Measurements from ENCODE around the gene TNFRSF21.
"Not testable (repeated sequence)": the region's sequence is repeated elsewhere in the genome, so short reads cannot be mapped to it uniquely, and the experiment has no call there.

Gene TNFRSF21

GRCh38 chr6:47309291-47310130, at the start of gene TNFRSF21:
TSS of gene TNFRSF21 (minus strand) at chr6:47309905. CDS start at chr6:47309511, 394 bp downstream.
- DNase-seq = peak; percentile 75 to 80

DNA sequence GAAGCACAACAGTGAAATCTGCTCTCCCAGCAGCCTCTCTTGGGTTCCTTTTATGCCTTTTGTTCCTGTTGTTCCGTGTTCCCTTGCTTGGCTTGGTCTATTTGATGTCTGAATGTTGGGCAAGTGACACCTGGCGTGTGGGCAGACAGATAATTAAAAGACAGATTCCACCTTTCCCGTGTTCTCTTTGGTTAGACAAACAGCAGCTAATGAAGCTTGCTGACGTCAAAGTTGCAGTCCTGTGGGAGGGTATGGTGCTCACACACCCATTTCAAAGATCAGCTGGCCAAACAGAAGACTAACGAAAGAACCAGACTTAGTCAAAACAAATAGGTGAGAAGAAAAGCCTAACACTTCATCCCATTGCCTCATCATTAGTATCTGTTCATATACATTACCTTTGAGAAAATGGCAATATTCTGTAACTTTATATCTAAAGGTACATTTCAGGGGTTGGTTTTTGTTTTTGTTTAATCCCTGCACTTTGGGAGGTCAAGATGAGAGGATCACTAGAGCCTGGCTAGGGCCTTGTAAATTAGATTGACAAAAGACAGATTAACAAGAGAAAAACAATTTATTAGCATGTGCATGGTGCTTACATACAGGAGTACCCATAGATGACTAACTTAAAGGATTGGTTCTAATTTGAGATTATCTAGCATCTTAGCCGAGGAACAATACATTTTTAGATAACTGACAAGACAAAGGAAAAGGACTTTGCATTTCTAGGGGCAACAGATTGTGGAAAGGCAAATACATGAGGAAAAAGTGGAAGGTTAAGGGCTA, 48.9 kb upstream of the TNFRSF21 start:
- no peak for DNase-seq

GRCh38 chr6:47357827-47358226, 48.1 kb upstream of the TNFRSF21 start:
- DNase-seq = no peak

GRCh38 chr6:47355496-47355895, 45.8 kb upstream of the TNFRSF21 start:
- no peak for DNase-seq

GRCh38 chr6:47353871-47354270, 44.2 kb upstream of the TNFRSF21 start:
- no peak for DNase-seq

- no peak for DNase-seq
Observed at GRCh38 chr6:47352966-47353365, 43.3 kb upstream of the TNFRSF21 start.

GRCh38 chr6:47352194-47352920, 42.7 kb upstream of the TNFRSF21 start:
- no peak for DNase-seq

- DNase-seq = no peak
Observed at GRCh38 chr6:47351621-47352020, 41.9 kb upstream of the TNFRSF21 start.

DNA sequence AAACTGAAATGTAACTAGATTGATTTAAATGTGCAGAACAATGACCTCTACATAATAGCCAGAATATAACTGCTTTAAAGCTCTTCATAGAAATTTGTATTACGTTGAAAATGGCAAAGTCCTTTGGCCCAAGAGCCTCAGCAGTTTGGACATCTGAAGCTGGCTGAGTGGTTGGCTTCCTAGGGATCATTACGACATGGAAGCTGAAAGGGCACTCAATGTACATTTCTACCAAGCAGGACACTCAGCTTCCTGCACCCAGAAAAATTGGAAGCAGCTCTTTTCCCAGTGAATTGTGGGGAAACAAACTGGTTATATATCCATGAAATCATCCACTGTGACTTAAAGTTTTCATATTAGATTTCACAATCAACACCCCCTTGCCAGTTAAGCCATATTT, 40.2 kb upstream of the TNFRSF21 start:
- no peak for DNase-seq

GRCh38 chr6:47348316-47348863, 38.7 kb upstream of the TNFRSF21 start:
- DNase-seq = no peak

DNA sequence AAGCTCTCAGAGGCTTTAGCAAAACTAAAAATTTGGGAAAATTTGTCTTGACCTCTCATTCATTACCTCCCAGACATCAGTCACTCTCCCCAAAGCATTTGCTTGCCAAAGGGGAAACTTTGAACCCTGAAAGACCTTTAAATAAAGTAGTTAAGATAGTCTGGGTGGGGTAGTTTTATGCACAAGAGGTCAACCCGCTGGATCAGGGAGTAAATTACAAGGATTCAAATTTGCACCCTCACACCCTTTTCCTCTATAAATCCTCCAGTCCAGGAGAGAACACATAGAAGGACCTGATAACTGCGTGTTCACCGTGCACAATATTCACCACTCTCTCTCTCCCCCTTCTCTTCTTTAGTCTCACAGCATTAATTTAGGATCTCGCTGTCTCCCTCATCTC, 36.1 kb upstream of the TNFRSF21 start:
- DNase-seq = no peak

DNA sequence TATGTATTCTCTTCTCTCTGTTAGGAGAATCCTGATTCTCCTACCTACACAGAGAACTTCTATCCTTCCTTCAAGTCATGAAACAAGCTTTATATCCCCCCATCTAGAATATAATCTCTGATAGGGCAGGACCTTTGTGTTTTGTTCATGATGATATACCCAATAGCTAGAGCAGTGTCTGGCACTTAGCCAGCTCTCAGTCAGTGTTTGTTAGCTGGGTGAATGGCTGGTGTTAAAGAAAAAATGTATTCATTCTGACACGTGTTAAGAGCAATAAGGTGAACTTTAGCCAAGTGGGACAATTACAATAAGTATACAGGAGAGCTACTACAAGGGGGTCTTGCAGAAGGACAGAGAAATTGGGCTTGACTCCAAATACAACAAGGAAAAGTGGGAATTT, 34.3 kb upstream of the TNFRSF21 start:
- no peak for DNase-seq

- DNase-seq = no peak
Observed at GRCh38 chr6:47343600-47343999, 33.9 kb upstream of the TNFRSF21 start.

- no peak for DNase-seq
Observed at GRCh38 chr6:47342824-47343223, 33.1 kb upstream of the TNFRSF21 start.

GRCh38 chr6:47337519-47337918, 27.8 kb upstream of the TNFRSF21 start:
- DNase-seq = no peak

DNA sequence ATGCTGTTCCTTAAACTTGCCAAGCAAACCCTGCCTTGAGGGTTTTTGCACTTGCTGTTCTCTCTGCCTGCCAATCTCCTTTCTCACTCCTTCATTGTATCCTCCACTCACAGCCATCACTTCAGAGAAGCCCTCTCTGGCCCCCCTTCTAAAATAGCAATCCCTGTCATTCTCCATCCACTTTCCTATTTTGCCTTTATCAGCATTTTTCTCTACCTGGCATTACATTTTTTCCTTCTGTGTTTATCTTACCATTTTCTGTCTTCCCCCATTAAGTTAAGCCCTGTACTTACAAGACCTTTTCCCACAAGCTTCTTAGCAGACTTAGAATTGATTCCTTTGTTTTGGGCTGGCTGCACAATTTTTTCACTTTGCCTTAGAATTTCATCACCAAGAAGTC, 26.6 kb upstream of the TNFRSF21 start:
- DNase-seq = no peak

DNA sequence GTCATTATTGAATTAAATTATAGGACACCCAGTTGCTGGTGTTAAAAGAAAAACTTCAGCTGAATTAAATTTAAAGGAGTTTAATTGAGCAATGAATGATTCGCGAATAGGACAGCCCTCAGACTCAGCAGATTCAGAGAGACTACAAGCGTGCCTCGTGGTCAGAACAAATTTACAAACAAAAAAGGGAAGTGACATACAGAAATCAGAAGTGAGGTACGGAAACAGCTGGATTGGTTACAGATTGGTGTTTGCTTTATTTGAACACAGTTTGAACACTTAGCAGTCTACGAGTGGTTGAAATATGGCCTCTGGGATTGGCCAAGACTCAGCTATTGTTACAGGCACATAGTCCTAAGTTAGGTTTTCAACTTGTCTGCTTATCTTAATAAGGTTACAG, 25.8 kb upstream of the TNFRSF21 start:
- DNase-seq = no peak

DNA sequence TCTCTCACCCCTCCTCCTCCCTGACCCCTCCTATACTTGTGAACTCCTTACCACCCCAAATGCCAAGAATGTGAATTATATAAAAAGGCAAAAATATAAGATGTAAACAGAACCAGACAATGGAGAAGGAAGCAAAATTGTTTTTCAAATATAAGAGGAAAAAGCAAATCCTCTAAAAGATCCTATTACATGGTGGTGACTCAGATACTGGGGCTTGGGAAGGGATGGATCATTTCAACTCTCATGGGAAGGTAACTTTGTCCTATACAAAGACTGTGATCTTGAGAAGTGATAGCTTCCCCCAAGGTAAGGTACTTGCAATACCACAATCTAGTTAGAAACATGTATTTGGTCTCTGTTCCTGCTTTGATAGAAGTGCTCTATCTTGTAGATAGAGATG, 24.6 kb upstream of the TNFRSF21 start:
- DNase-seq = no peak

GRCh38 chr6:47328606-47329005, 18.9 kb upstream of the TNFRSF21 start:
- DNase-seq = not testable (repeated sequence)

- not testable (repeated sequence) for DNase-seq
Observed at GRCh38 chr6:47328139-47328538, 18.4 kb upstream of the TNFRSF21 start.

DNA sequence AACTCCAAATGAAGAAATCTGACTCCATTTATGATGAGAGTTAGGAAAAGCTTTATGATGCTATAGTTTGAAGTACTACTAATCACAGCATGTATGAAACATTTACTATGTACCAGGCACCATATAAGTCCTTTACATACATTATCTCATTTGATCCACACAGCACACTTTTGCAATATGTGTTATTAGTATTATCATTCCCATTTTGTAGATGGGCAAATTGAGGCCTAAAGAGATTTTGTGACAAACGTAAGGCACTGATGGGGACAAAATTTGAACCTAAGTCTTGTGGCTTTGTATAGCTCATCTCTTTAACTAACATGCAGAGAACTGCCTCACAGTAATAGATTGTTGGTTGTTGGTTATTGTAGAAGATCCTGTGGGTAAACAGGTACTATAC, 14.2 kb upstream of the TNFRSF21 start:
- no peak for DNase-seq

DNA sequence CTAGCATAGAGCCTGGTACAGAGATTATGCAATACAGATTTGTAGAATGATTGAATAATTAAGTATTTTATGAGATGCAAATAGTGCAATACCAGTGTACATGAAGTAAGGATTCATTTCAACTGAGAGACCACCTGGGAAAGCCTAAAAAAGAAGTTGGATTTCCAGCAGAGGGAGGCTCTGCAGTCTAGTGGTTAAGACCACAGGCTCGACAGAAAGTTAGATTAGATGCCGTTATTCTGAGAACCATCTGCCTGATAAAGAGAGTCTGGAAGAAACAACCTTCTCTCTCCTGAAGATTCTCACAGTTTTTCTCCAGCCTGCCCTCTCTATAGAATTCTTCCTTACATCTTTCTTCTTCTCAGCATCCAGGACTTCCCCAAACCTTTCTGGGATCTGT, 13.6 kb upstream of the TNFRSF21 start:
- no peak for DNase-seq

GRCh38 chr6:47321577-47321976, 11.9 kb upstream of the TNFRSF21 start:
- no peak for DNase-seq
